ENCODE data around the gene SH3BGRL2.

Gene SH3BGRL2

DNA sequence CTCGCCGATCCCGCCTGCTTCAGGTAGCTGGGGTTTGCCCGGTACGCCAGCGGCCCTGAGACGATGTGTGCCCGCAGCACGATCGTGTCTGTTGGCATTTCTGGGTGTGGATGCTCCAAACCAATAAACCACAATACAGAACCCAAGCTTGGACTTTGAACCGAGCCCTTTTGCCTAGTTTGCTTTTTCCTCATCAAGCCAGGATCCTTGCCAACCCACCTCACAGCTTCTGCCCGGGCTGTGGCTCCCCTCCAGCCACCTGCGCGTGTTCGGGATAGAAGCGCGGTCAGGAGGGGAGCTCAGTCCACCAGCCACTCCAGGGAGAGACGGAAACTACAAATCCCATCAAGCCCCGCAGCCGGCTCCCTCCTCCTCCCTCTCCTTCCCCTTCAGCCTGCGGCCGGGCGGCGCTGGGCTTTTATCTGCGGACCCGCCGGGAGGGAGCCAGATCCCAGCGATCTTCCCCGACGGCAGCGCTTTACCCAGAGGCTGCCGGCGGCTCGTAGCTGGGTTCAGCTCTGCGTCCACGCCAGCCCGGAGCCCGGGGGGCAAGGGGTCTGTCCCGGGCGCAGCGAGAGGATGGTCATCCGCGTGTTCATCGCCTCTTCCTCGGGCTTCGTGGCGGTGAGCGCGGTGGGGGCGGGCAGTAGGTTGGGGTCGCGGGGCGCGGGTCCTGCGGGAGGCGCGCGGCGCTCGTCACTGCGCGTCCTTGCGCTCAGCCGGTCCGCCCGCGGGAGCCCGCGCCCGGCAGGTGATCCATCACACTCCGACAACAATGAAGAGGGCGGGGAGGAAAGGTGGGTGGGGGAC, at the start of gene SH3BGRL2:
SH3BGRL2 (plus strand) TSS at position 447 of the 810 bp plus-strand sequence; CDS start at position 580, 133 bp downstream.
- peak; percentile 91 for DNase-seq

- DNase-seq = peak; percentile 64
Observed at GRCh38 chr6:79584332-79584731, 46.8 kb upstream of the SH3BGRL2 start.

DNA sequence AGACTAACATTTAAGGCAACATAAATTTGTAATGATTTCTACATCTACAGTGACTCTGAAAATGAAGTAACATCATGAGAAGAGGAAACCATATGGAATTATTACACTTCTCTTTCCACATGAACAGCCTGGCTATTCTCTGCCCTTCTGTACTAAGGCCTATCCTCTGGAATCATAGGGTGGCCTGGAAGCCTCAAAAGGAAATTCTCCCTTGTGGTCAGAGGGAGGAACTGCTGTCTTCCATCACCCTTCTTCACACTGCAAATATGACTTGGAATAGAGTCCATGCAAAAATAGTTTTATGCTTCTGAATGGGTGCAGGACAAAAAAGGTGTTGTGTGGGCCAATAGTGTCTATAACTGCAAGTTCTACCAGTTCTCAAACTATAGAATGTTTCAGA, 44.6 kb upstream of the SH3BGRL2 start:
- DNase-seq = peak; percentile 55

- DNase-seq = no peak
Observed at GRCh38 chr6:79589701-79590100, 41.4 kb upstream of the SH3BGRL2 start.

DNA sequence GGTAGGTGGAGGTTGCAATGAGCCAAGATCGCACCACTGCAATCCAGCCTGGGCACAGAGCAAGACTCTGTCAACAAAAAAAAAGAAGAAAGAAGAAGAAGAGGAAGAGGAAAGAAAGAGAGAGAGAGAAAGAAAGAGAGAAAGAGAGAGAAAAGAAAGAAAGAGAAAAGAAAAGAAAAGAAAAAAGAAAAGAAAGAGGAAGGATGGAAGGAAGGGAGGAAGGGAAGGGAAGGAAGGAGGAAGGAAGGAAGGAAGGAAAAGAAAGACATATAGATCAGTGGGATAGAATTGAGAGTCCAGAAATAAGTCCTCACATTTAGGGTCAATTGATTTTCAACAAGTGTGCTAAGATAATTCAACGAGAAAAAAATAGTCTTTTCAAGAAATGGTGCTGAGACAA, 34.0 kb upstream of the SH3BGRL2 start:
- no peak for DNase-seq

- DNase-seq = no peak
Observed at GRCh38 chr6:79598012-79598411, 33.1 kb upstream of the SH3BGRL2 start.

- DNase-seq = peak; percentile 66
Observed at GRCh38 chr6:79599725-79600259, 31.3 kb upstream of the SH3BGRL2 start.

DNA sequence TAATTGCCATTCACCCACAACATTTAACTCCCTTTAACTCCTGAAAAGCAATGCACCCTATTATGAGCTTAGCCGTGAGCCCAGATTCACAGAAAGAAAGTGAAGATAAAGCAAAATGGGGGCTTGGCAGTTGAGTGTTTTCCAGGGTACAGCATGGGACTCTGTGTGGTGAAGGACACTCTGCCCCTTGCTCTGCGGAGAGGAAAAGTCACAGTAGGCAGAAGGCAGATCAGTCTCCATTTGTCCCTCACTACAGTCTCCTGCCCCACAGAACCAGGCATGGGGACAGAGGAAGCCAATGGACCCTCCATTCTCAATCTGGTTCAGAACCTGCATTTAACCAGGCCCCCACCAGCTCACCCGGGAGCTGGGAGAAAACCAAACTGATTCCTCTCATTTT, 30.8 kb upstream of the SH3BGRL2 start:
- no peak for DNase-seq

- DNase-seq = no peak
Observed at GRCh38 chr6:79600812-79601609, 30.1 kb upstream of the SH3BGRL2 start.

- no peak for DNase-seq
Observed at GRCh38 chr6:79602859-79603258, 28.3 kb upstream of the SH3BGRL2 start.

GRCh38 chr6:79604583-79605037, 26.5 kb upstream of the SH3BGRL2 start:
- DNase-seq = peak; percentile 79

GRCh38 chr6:79605061-79605460, 26.1 kb upstream of the SH3BGRL2 start:
- DNase-seq = peak; percentile 64

DNA sequence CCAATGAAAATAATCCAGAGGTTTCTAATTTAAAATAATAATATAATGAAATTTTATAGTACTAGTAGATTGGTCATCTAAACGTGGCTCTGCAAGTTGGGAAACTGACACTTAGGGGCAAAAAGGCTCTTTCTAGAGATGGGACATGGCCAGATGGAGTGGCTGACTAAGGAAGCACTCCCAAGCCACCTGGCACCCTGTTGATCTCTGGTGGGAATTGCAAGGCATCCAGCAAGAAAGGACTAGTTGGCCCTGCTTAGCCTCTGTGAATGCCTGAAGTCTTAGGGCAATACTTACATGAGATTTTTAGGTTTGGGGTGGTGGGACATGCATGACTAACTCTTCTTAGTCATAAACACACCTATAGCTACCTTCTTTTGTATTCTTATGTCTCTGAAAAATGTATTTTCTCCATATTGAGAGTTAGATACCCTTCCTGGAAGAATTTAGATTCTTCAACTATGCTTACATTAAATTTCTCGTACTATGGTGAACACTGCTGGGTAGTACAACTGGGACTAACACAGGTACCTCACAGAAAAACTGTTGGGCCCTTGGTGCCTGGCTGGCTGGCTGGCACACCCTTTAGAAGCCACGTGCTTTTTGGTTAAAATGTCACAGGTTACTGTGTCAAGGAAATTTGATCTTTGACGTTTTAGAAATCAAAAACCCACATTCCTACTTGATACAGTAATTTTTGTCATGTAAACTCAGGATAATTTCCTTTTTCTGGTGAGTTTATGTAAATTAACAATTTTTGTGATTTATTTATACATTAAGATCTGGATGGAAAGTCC, 25.0 kb upstream of the SH3BGRL2 start:
- DNase-seq = no peak

DNA sequence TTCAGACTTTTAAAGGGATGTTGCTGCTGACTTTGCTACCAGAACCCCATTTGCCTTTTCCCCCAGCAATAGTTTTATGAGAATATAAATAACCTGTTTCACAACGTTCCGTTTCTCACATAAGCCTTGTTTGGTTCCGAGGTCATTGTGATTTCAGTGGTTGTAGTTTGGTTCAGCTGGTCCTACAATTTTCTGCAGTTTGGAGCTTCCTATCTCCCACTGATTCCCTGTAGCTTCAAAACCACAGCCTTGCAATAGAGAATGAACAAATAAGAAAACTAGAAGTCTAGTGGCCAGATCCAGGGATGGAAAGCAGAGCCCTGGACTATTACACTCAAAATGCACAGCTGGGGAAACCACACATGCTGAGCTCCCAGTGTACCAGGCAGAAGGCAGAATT, 24.1 kb upstream of the SH3BGRL2 start:
- no peak for DNase-seq

DNA sequence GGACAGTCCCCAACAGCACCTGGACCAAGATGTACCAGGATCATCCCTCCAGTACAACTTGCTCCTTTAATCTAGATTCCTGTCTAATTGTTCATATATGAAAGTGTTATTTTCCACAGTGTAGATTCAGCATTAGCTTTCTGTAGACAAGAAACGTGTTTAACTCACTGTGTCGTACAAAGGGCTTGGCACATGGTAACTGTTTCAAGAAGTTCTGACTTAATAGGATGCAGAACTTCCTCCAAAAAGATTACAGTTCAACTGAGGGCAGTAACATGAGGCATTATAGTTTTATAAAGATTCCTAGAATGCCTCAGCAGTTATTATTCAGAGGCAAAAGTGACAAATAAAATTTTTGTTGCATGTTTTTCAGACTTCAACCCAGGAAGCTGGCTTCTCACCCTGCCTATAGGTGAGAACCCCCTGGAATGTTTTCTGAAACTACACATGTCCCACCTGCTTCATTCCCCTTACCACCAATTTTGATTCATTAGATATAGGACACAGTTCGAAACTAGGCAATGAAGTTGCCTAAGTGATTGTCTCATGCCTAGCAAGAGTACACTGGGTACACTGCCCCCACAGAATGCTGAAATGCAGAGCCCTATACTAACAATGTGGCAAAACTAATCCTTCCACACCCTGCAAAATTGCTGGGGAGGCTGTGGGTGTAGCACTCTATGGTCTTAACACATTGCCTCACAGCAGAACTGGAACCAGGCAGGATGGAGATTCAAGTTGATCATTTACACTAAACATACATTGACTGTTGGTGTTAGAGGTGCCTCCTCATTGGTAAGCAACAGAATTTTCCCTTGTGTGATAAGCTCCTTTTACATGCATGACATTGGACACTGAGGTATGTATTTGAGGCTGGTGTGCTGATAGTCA, 22.6 kb upstream of the SH3BGRL2 start:
- DNase-seq = no peak

GRCh38 chr6:79609225-79609595, 21.9 kb upstream of the SH3BGRL2 start:
- no peak for DNase-seq

DNA sequence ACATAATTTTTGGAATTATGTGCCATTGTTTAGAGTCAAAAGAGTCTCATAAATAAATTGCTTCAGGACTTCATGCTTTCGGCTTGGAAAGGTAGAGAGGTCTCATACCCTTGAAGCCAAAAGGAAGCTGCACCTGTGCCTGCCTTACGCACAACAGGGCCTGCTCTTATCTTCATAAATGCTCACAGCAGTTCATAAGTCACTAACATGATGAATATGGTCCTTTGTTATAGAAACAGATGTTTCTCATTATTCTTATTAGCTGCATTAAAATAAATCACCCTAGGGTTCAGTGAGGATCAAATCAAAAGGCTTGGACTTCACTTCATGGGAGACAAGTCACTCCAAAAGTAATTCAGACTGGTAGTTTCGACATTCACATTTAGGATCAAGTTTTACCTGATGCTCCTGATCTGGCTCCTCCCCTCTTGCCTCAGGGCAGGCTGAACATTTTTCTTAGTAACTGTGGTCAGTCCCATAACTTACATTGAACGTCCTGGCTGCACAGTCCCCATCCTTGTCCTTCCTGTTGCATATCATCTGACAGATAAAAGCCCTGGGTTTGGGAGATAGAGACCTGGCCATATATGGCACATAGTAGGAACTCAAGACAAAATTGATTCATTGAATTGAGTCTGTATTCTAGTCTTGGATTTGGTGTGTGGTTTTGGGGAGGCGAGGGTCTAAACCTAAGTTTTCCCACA, 20.7 kb upstream of the SH3BGRL2 start:
- DNase-seq = peak; percentile 75

DNA sequence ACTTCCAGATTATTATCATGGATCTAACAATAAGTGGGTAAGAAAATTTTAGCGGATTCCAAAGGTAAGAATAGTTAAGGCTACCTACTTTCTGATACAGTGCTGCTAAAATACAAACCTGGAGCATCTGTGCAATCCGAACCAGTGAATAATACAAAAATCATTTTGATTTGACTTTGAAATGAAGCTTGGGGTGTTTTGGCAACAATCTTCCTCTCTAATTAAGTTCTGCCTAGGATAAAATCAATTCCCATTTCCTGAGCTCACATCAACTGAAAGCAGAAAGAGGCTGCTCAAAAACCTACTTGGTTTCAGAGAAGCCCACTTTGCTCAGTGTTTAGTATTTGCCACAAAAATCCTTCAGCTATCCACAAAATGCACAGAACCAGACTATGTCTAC, 18.7 kb upstream of the SH3BGRL2 start:
- DNase-seq = no peak

GRCh38 chr6:79612918-79613317, 18.2 kb upstream of the SH3BGRL2 start:
- no peak for DNase-seq

GRCh38 chr6:79613912-79614311, 17.2 kb upstream of the SH3BGRL2 start:
- DNase-seq = no peak
